GM10266 (cell line): ENCODE results near the gene MARVELD3.

ENCODE experiments used
- DNase-seq: peaks from one replicate; pipeline ENCODE4 v3.0.0; 2012; ENCODE audit errors: extremely low spot score
- TF ChIP-seq, protein P1 (sequence below): IDR thresholded peaks from 2 replicates; pipeline ENCODE4 v1.5.1; 2012; ENCODE audit warnings: mild to moderate bottlenecking, low read depth; ENCODE audit not compliant: control insufficient read depth, insufficient read depth; ENCODE audit errors: missing control alignments

Gene MARVELD3

GRCh38 chr16:71627731-71628181 is 1.8 kb downstream of the MARVELD3 start:
- DNase-seq: no peak
- TF ChIP-seq, protein P1, sequence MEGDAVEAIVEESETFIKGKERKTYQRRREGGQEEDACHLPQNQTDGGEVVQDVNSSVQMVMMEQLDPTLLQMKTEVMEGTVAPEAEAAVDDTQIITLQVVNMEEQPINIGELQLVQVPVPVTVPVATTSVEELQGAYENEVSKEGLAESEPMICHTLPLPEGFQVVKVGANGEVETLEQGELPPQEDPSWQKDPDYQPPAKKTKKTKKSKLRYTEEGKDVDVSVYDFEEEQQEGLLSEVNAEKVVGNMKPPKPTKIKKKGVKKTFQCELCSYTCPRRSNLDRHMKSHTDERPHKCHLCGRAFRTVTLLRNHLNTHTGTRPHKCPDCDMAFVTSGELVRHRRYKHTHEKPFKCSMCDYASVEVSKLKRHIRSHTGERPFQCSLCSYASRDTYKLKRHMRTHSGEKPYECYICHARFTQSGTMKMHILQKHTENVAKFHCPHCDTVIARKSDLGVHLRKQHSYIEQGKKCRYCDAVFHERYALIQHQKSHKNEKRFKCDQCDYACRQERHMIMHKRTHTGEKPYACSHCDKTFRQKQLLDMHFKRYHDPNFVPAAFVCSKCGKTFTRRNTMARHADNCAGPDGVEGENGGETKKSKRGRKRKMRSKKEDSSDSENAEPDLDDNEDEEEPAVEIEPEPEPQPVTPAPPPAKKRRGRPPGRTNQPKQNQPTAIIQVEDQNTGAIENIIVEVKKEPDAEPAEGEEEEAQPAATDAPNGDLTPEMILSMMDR: no peak

- DNase-seq: no peak
- TF ChIP-seq, protein P1: no peak
Measured at GRCh38 chr16:71628810-71629209, 2.8 kb downstream of the MARVELD3 start.

GRCh38 chr16:71629278-71630016 is 3.5 kb downstream of the MARVELD3 start:
- TF ChIP-seq, protein P1: no peak
- DNase-seq: no peak

- TF ChIP-seq, protein P1: no peak
- no peak for DNase-seq
Measured at GRCh38 chr16:71630808-71631207, 4.8 kb downstream of the MARVELD3 start.

DNA sequence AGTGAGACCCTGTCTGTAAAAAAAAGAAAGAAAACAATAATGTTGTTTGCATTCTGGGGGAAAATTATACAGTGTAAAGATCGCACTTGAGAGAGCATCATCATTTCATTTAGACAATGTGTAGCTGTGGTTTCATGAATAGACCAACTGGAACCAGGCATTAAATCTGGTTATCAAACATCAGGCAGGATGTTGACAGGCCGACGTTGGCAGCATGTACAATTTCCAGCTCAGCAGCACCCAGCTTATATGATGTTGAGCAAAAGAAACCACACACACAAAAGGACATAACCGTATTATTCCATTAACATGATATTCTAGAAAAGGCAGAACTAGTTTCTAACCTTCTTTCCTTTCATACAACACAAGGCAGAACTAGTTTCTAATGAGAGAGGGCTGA is 5.8 kb downstream of the MARVELD3 start:
- no peak for DNase-seq
- TF ChIP-seq, protein P1: no peak

DNA sequence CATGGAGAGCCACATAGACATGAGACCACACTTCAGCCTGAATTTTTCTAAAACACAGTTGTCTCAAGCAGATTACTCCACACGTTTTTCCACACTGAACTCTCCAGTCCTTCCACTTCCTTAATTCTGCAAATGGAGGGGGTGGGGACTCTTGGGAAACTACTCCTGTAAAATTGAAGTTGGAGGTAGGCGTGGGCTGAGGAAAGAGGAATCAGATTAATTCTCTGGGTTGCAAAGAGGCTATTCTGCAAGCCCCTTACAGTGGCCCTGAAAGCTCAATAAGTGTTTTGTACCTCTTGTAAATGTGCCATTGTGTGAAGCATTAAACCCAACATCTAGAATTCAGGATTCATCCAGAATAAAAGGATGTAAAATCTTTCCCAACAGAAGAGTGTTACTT is 9.6 kb downstream of the MARVELD3 start:
- DNase-seq: no peak
- TF ChIP-seq, protein P1: no peak

DNA sequence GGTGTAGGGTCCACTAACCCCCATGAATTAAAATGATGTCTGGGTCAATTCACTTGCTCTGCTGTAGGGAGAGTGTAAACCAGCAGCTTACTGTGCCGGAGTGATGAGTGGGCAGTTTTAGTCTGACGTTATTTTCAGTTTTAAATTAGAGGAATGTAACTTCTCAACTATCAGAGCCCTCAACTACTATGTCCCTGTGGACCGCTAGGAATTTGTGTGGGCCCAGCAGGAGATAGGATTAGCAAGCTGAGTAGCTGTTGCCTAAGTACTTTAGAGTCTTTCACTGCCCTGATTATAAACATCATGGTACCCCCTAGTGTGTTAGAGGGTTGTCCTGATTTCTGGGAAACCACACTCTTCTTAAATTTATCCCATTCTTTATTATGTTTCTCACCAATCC is 11.4 kb downstream of the MARVELD3 start:
- TF ChIP-seq, protein P1: no peak
- DNase-seq: no peak
